HAP-1 (cell line): ENCODE results near the gene SYT8.
"Not testable (repeated sequence)": the region's sequence is repeated elsewhere in the genome, so short reads cannot be mapped to it uniquely, and the experiment has no call there.

Experiments
- DNase-seq, 2 experiments: peaks; one replicate each; pipeline ENCODE4 v3.0.0-alpha.2; 2016 to 2020; ENCODE audit warnings: low spot score in 2 of 2
- H3K27me3 ChIP-seq: fragments of 250-450 bp; sonication (Bioruptor Pico); 2 replicates; pipeline ENCODE4 v1.5.1; 2020; ENCODE audit warnings: low read depth, mild to moderate bottlenecking, moderate library complexity
- H3K36me3 ChIP-seq: fragments of 250-450 bp; sonication (Bioruptor Pico); replicated peaks from 2 replicates; pipeline ENCODE4 v1.5.1; 2020; ENCODE audit warnings: mild to moderate bottlenecking
- H3K4me1 ChIP-seq: fragments of 250-450 bp; sonication (Bioruptor Pico); 2 replicates; pipeline ENCODE4 v1.5.1; 2020; ENCODE audit warnings: mild to moderate bottlenecking
- H3K4me3 ChIP-seq: fragments of 250-450 bp; sonication (Bioruptor Pico); 2 replicates; pipeline ENCODE4 v1.5.1; 2020; ENCODE audit warnings: mild to moderate bottlenecking, moderate library complexity
- H3K9me3 ChIP-seq: fragments of 250-450 bp; sonication (Bioruptor Pico); 2 replicates; pipeline ENCODE4 v1.5.1; 2020; ENCODE audit warnings: mild to moderate bottlenecking, moderate library complexity
- in situ Hi-C: fragments of 300-500 bp; cut with MboI; formaldehyde crosslinking; loops from 3 replicates; pipeline ENCODE4 v1.14.3; 2020; ENCODE audit warnings: low sequenced_read_pairs, inconsistent platforms, mixed read lengths

The SYT8 gene

GRCh38 chr11:1883346-1884302, 48.8 kb downstream of the SYT8 start:
- DNase-seq, result no peak
- no peaks in the 10 kb centered on the region for H3K4me1 ChIP-seq
- no peaks in the 10 kb centered on the region for H3K36me3 ChIP-seq
- H3K9me3 ChIP-seq, result no peaks in the 10 kb centered on the region
- peaks cover 13% of the 10 kb centered on the region for H3K27me3 ChIP-seq
- in situ Hi-C loops, result loop anchor here (5.0 kb wide), 1 partner anchor 34 kb away; the partner anchor contains the start of gene TNNT3
- H3K4me3 ChIP-seq, result no peak overlapping the region

- Histone ChIP-seq H3K4me1 (no peaks in the 10 kb centered on the region), H3K36me3 (no peaks in the 10 kb centered on the region), H3K9me3 (no peaks in the 10 kb centered on the region), H3K4me3 (no peak overlapping the region), H3K27me3 (peaks cover 17% of the 10 kb centered on the region)
- DNase-seq, result no peak
- in situ Hi-C loops, result loop anchor here (5.0 kb wide), 1 partner anchor 33 kb away; the partner anchor contains the start of gene TNNT3
Measured at GRCh38 chr11:1884303-1884700, 49.5 kb downstream of the SYT8 start.

GRCh38 chr11:1886551-1886950, 51.8 kb downstream of the SYT8 start:
- DNase-seq, H3K4me3 ChIP-seq, in situ Hi-C loops, H3K4me1 ChIP-seq, H3K36me3 ChIP-seq, H3K9me3 ChIP-seq: not testable (repeated sequence)
- peaks cover 17% of the 10 kb centered on the region for H3K27me3 ChIP-seq
